HG02798 (cell line): ENCODE data around the gene PAWR.

Experiments used
- ATAC-seq: cut with Tn5 transposase; IDR thresholded peaks from one replicate; pipeline ENCODE4 v1.9.1; 2021; ENCODE audit warnings: mild to moderate bottlenecking; ENCODE audit not compliant: unreplicated experiment, poor library complexity

Gene PAWR

GRCh38 chr12:79690638-79691510 is at the start of gene PAWR:
TSS of gene PAWR (minus strand) at chr12:79690964. CDS start at chr12:79690244, 720 bp downstream.
- peak; percentile 69 for ATAC-seq

- peak; percentile 89 for ATAC-seq
Observed at GRCh38 chr12:79737875-79738718, 47.3 kb upstream of the PAWR start.

GRCh38 chr12:79732638-79733037 is 41.9 kb upstream of the PAWR start:
- no peak for ATAC-seq

- ATAC-seq: no peak
Observed at GRCh38 chr12:79725987-79726386, 35.2 kb upstream of the PAWR start.

- ATAC-seq: no peak
Observed at GRCh38 chr12:79717006-79717405, 26.2 kb upstream of the PAWR start.

DNA sequence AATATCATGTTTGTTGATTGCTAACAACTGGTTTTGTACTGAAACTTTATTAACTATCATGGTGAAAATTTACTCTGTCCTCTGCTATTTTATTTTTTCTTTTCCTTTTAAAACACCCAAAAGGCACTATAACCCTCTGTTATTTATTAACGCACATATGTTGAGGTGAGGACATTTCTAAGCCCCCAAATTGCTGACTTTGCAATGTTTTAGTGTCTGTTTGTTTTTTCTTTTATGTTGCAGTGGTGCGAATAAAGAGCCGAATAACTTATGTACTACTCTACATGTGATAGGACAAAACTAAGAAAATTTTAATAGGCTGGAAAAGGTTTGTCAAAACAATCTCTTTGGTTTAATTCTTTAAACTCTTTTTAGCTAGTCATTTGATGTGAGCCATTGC is 24.5 kb upstream of the PAWR start:
- ATAC-seq: no peak

DNA sequence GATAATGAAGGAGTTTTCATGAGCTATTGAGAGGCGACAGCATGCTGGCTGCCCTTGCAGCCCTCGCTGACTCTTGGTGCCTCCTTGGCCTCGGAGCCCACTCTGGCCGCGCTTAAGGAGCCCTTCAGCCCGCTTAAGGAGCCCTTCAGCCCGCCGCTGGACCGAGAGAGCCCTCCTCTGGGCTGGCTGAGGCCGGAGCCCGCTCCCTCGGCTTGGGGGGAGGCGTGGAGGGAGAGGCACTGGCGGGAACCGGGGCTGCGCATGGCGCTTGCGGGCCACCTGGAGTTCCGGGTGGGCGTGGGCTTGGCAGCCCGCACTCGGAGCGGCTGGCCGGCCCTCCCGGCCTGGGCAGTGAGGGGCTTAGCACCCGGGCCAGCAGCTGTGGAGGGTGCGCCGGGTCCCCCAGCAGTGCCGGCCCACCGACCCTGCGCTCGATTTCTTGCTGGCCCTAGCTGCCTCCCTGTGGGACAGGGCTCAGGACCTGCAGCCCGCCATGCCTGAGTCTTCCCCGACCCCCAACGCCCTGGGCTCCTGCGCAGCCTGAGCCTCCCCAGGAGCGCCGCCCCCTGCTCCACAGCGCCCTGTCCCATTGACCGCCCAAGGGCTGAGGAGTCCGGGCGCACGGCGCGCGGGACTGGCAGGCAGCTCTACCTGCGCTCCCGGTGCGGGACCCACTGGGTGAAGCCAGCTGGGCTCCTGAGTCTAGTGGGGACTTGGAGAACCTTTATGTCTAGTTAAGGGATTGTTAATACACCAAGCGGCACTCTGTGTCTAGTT is 20.1 kb upstream of the PAWR start:
- no peak for ATAC-seq

- ATAC-seq: no peak
Observed at GRCh38 chr12:79707830-79708229, 17.1 kb upstream of the PAWR start.

DNA sequence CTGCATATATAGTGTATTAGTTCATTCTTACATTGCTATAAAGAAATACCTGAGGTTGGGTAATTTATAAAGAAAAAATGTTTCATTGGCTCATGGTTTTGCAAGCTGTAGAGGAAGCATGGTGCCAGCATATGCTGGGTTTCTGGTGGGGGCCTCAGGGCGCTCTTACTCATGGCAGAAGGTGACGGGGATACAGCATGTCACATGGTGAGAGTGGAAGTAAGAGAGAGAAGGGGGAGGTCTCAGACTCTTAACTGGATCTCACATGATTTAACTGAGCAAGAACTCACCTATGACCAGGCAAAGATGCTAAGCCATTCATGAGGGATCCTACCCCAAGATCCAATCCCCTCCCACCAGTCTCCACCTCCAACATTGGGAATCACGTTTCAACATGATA is 15.9 kb upstream of the PAWR start:
- ATAC-seq: no peak

GRCh38 chr12:79706156-79706555 is 15.4 kb upstream of the PAWR start:
- no peak for ATAC-seq

GRCh38 chr12:79698966-79699365 is 8.2 kb upstream of the PAWR start:
- ATAC-seq: no peak

DNA sequence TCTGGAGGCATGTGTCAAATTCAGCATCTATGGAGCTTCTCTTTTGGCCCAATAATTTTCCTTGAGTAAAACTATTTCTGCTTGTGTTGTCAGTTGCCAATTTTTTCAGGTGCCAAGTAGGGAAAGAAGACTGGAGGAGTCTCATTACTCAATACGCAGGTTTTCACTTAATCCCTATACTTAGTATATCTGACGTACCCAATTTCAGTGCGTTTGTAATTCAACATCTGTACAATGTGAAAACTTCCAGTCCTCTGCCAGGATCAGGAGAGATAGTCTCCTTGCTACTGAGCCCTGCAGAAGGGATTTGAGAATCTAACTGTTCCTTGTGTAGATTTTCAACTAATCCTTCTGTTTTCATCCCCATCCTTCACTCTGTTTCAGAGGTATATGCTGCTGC is 5.7 kb upstream of the PAWR start:
- no peak for ATAC-seq

- ATAC-seq: no peak
Observed at GRCh38 chr12:79692860-79693577, 2.3 kb upstream of the PAWR start.

GRCh38 chr12:79691511-79692248 is 916 bp upstream of the PAWR start:
- ATAC-seq: no peak

DNA sequence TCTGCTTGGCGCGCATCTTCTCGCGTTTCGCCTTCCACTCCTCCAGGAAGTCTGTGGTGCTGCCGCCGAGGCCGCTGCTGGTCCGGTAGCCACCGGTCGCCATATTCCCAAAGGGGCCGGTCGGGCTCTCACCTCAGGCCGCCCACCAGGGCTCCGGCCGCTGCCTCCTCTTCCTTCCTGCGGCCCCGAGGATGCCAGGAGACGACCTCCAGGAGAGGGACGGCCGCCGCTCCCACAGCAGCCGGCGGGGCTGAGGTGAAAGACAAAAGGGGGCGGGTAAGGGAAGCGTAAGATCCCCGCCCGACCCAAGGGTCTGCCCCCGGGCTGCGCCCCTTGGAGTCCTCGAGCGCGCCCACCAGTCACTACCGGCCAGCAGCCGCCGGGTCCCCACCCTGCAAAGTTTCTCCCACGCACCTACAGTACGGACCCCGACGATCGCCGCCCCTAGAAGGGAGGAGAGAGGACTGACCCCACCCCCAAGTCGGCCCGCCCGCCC is 574 bp downstream of the PAWR start:
- ATAC-seq: peak; percentile 27

- peak; percentile 32 for ATAC-seq
Observed at GRCh38 chr12:79689477-79690141, 1.2 kb downstream of the PAWR start.

DNA sequence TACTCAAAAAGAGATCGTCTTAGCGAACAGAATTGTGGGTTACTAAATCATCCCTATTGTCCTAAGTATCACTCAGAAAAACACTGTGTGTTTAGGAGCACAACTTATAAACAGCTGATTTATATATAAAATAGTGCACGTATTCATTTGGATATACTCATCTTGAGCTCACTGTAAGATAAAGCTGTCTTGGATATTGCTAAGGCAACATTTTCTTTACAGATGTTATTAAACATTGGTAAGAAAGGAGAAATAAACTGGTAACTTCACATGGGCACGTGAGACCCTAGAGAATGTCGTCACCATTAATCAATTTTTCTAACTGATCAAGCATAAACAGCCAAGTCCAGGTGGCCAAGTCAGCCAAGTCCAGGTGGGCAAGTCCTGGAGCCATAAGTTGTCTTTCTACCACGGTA is 1.7 kb downstream of the PAWR start:
- peak; percentile 0 for ATAC-seq

- ATAC-seq: no peak
Observed at GRCh38 chr12:79688376-79689060, 2.2 kb downstream of the PAWR start.
